GM10248 (cell line): ENCODE measurements around the gene CAMTA1.

ENCODE experiments used
- CTCF ChIA-PET: fragments of 300-600 bp; sonication (Branson Sonifier 250); formaldehyde crosslinking; extraction: SDS; loops from one replicate; lab custom pipeline; 2021; ENCODE audit warnings: antibody characterized with exemption; lab: Yijun Ruan, JAX
- POLR2A ChIA-PET: fragments of 350-650 bp; sonication (Branson Sonifier 250); formaldehyde crosslinking; extraction: SDS; loops from one replicate; lab custom pipeline; 2020; ENCODE audit warnings: antibody characterized with exemption; lab: Yijun Ruan, JAX
- DNase-seq: peaks from one replicate; pipeline ENCODE4 v3.0.0; 2012; ENCODE audit errors: extremely low spot score
- TF ChIP-seq, protein P1 (sequence below): IDR thresholded peaks from 2 replicates; pipeline ENCODE4 v1.5.1; 2012; ENCODE audit warnings: mild to moderate bottlenecking, low read depth; ENCODE audit errors: extremely low read depth, missing control alignments, control extremely low read depth

The CAMTA1 gene

DNA sequence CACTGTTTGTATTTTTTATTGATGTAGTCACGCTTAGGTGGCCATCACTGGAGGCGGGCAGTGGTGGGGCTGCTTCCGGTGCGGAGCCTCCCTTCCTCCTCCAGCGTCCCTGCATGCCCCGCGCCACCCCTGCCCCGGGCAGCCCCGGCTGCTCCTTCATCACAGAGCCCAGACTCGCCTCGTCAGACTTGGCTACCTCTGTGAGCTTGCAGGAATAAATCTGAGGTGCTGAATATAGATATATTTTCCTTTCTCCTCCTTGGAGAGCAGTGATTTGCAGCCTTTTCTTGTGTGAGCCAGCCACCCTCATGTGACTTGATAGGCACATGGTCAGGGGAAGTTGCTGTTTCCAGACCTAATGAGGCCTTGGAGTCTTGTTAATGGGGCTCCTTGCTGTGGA lies 573.2 kb downstream of the CAMTA1 start:
- DNase-seq: no peak
- TF ChIP-seq, protein P1, sequence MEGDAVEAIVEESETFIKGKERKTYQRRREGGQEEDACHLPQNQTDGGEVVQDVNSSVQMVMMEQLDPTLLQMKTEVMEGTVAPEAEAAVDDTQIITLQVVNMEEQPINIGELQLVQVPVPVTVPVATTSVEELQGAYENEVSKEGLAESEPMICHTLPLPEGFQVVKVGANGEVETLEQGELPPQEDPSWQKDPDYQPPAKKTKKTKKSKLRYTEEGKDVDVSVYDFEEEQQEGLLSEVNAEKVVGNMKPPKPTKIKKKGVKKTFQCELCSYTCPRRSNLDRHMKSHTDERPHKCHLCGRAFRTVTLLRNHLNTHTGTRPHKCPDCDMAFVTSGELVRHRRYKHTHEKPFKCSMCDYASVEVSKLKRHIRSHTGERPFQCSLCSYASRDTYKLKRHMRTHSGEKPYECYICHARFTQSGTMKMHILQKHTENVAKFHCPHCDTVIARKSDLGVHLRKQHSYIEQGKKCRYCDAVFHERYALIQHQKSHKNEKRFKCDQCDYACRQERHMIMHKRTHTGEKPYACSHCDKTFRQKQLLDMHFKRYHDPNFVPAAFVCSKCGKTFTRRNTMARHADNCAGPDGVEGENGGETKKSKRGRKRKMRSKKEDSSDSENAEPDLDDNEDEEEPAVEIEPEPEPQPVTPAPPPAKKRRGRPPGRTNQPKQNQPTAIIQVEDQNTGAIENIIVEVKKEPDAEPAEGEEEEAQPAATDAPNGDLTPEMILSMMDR: no peak
- ChIA-PET POLR2A (no interaction called here), CTCF (no interaction called here)

DNA sequence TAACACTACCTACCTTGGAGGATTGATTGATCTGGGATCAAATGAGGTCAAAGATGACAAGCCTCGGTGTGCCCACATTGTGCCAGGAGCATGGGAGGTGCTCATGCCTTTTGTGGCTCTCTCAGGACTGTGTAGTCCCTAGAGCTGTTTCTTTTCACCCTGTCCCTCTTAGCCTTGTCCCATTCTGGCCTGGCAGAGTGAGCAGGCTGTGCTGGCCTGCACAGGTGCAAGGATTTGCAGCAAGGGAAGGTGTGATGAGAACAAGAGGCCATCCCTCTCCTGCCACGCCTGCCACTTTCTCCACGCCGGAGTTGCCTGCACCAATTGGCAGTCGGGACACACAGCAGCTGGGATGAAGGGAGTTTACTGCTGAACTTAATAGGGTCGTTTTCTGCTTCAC lies 575.3 kb downstream of the CAMTA1 start:
- TF ChIP-seq, protein P1: no peak
- POLR2A ChIA-PET: no interaction called here
- CTCF ChIA-PET: no interaction called here
- DNase-seq: no peak

DNA sequence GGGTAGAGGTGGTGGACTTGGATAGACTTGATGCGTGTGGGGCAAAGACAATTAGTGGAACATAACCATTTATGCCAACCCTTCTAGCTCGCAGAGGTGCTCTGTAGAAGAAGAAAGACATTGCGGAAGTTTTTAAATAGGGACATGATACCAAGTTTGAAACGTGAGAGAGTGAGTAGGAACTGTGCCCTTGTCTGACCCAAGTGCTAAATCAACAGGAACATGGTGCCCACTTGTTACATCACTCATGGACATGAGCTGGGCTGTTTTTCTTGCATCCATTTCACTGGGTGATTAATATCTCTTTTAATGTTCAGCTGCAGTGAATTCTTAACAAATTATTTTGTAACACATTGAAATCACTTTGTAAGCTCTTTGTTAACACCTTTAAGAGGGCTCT lies 577.7 kb downstream of the CAMTA1 start:
- TF ChIP-seq, protein P1: no peak
- CTCF ChIA-PET: no interaction called here
- POLR2A ChIA-PET: no interaction called here
- no peak for DNase-seq

DNA sequence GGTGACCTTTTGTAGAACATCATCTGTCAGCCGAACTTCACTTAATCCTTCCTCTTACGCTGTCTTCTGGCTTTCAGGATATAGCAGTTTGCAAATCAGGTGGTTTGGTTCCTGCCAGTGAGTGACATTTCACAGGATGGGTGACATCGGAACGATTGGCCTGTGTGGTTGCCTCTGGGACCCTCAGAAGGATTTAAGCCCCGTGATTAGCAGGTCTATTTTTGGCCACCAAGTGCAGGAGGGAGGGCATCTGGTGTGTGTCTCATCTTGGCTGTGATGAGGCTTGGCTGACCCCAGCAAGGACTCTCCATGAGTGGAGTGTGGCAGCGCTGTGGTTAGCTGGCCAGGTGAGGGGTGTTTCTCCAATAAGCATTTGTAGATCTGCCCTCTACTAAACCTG lies 578.2 kb downstream of the CAMTA1 start:
- CTCF ChIA-PET: no interaction called here
- TF ChIP-seq, protein P1: no peak
- POLR2A ChIA-PET: no interaction called here
- DNase-seq: no peak

DNA sequence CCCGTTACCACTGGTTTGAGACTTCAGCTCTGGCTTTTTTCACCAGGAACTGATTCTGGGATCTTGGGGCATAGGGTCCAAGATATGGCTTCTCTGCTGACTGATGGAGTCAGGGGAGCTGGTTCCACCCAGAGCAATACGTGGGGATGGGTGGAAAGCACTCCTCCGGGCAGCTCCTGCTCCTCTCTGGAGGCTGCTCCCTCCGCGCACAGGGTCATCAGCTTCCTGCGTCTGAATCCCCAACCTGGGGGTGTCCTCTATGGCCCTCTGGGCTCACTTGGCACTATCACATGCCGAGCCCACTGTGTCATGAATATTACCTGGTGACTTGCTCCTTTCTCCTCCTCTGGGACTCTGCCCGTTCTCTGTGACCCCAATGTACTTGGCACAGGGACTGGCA lies 580.5 kb downstream of the CAMTA1 start:
- no peak for DNase-seq
- ChIA-PET CTCF (interaction anchor here (1.0 to 2.3 kb wide), 2 partner anchors 10 to 31 kb away, joined by 3 to 7 read pairs; no protein-coding TSS in a partner anchor), POLR2A (no interaction called here)
- TF ChIP-seq, protein P1: no peak

DNA sequence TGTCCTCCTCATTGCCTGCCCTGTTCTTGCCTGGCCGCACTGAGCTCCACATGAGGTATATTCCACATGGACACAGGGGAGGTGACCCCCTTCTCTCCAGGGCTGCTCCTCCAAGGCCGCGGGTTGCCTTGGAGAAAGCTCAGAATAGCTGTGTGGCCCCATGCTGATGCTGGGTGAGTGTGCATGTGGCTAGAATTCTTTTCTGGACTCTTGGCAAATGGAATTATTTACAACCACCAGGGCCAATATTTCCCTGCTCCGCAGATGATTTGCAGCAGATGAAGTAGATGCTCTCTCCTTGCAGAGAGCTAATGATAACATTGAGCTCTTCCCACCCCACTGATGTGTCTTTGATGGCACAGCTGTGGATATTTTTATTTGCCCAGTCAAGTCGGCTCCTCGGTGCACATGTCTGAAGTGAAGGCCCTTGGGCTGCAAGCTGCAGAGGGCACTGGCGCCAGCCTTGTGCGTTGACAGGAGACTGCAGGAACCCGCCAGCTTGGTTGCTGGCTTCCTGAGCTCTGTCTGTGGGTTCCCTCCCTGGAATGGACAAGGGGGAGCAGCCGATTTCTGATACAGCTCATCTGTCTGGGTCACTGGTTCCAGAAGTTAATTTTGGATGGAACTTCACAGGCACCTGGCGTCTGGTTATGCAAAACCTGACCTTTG lies 581.2 kb downstream of the CAMTA1 start:
- CTCF ChIA-PET: interaction anchor here (1.0 to 2.3 kb wide), 3 partner anchors 10 to 34 kb away, joined by 3 to 7 read pairs (median 3); no protein-coding TSS in a partner anchor
- DNase-seq: no peak
- POLR2A ChIA-PET: no interaction called here
- TF ChIP-seq, protein P1: no peak
